ENCODE results near the gene STAG1.
A peak's percentile ranks its signal among the peaks of the same experiment; 100 is the strongest.

Gene STAG1

GRCh38 chr3:136752422-136753325, 496 bp upstream of the STAG1 start:
- peak; percentile 68 for TF ChIP-seq CTCF (conservative IDR thresholded peaks at IDR 0.05)
- H3K27ac ChIP-seq: peak overlapping the region; percentile 98

- peak overlapping the region; percentile 98 for H3K27ac ChIP-seq
- TF ChIP-seq CTCF (conservative IDR thresholded peaks at IDR 0.05): no peak
Measured at GRCh38 chr3:136751316-136752171, 634 bp downstream of the STAG1 start.

GRCh38 chr3:136750897-136751315, 1.3 kb downstream of the STAG1 start:
- no peak for TF ChIP-seq CTCF (conservative IDR thresholded peaks at IDR 0.05)
- peak overlapping the region; percentile 98 for H3K27ac ChIP-seq

- H3K27ac ChIP-seq: peak overlapping the region; percentile 98
- no peak for TF ChIP-seq CTCF (conservative IDR thresholded peaks at IDR 0.05)
Measured at GRCh38 chr3:136750209-136750896, 1.8 kb downstream of the STAG1 start.

- peak overlapping the region; percentile 98 for H3K27ac ChIP-seq
Measured at GRCh38 chr3:136749602-136750001, 2.6 kb downstream of the STAG1 start.

GRCh38 chr3:136749091-136749490, 3.1 kb downstream of the STAG1 start:
- TF ChIP-seq CTCF (conservative IDR thresholded peaks at IDR 0.05): no peak
- no peak overlapping the region for H3K27ac ChIP-seq

- H3K27ac ChIP-seq: no peak overlapping the region
- TF ChIP-seq CTCF (conservative IDR thresholded peaks at IDR 0.05): no peak
Measured at GRCh38 chr3:136745916-136746315, 6.3 kb downstream of the STAG1 start.
